HepG2 (cell line): ENCODE results near the gene PRR36. TPM values are rescaled to one million over a fixed set of nuclear protein-coding genes. Genes with fewer than 3 reads are reported as not detected.

ENCODE experiments used
- ETV6 ChIP-seq: sonication (generic); formaldehyde crosslinking; conservative IDR thresholded peaks from 2 replicates; pipeline ENCODE4 v1.4.0; 2020; ENCODE audit warnings: missing genetic modification reagents
- HNF4A ChIP-seq: sonication (generic); formaldehyde crosslinking; IDR thresholded peaks from 2 replicates; pipeline ENCODE4 v1.4.0; 2020; ENCODE audit warnings: missing genetic modification reagents
- KLF11 ChIP-seq: IDR thresholded peaks from 2 replicates; pipeline ENCODE4 v1.6.1; 2016; ENCODE audit warnings: missing compliant biosample characterization
- NFYC ChIP-seq: IDR thresholded peaks from 2 replicates; pipeline ENCODE4 v1.6.1; 2016; ENCODE audit warnings: missing genetic modification reagents, missing compliant biosample characterization
- PCBP2 ChIP-seq: fragments of 200-400 bp; formaldehyde crosslinking; optimal IDR thresholded peaks from 2 replicates; pipeline ENCODE3; 2018; ENCODE audit warnings: low read length, low read depth; ENCODE audit not compliant: poor library complexity, severe bottlenecking
- PLRG1 ChIP-seq: fragments of 450-650 bp; conservative IDR thresholded peaks from 2 replicates; pipeline ENCODE4 v1.6.1; 2016
- SMARCE1 ChIP-seq: fragments of 450-650 bp; IDR thresholded peaks from 2 replicates; pipeline ENCODE4 v1.6.1; 2017; ENCODE audit warnings: borderline replicate concordance
- STAG1 ChIP-seq: sonication (generic); formaldehyde crosslinking; IDR thresholded peaks from 2 replicates; pipeline ENCODE4 v1.4.0; 2020; ENCODE audit warnings: missing genetic modification reagents
- ZBTB7A ChIP-seq: sonication (generic); formaldehyde crosslinking; IDR thresholded peaks from 2 replicates; pipeline ENCODE4 v1.8.0; 2022; ENCODE audit warnings: mild to moderate bottlenecking, missing genetic modification reagents
- ZC3H4 ChIP-seq: sonication (generic); formaldehyde crosslinking; IDR thresholded peaks from 2 replicates; pipeline ENCODE4 v1.4.0; 2020; ENCODE audit warnings: missing genetic modification reagents, borderline replicate concordance
- ZHX2 ChIP-seq, 2 experiments: sonication (generic) in 1 of 2; formaldehyde crosslinking in 1 of 2; IDR thresholded peaks; 2 replicates each; pipeline versions ENCODE4 v1.6.1 to v1.9.0; 2014 to 2022; ENCODE audit warnings: antibody characterized with exemption in 1 of 2, borderline replicate concordance in 1 of 2, inconsistent platforms in 1 of 2, low read depth in 1 of 2, missing genetic modification reagents in 1 of 2
- ZNF136 ChIP-seq: sonication (generic); formaldehyde crosslinking; IDR thresholded peaks from 2 replicates; pipeline ENCODE4 v1.8.1; 2022; ENCODE audit warnings: low read depth, mild to moderate bottlenecking, moderate library complexity, missing genetic modification reagents
- ZNF230 ChIP-seq: sonication (generic); formaldehyde crosslinking; IDR thresholded peaks from 2 replicates; pipeline ENCODE4 v1.4.0; 2020; ENCODE audit warnings: mild to moderate bottlenecking, missing genetic modification reagents
- ZNF350 ChIP-seq: sonication (generic); formaldehyde crosslinking; IDR thresholded peaks from 2 replicates; pipeline ENCODE4 v1.4.0; 2020; ENCODE audit warnings: mild to moderate bottlenecking, low read depth, missing genetic modification reagents, borderline replicate concordance
- ZNF615 ChIP-seq: sonication (generic); formaldehyde crosslinking; IDR thresholded peaks from 2 replicates; pipeline ENCODE4 v1.5.0; 2020; ENCODE audit warnings: mild to moderate bottlenecking, missing genetic modification reagents, borderline replicate concordance
- ZNF749 ChIP-seq: sonication (generic); formaldehyde crosslinking; IDR thresholded peaks from 2 replicates; pipeline ENCODE4 v1.8.0; 2022; ENCODE audit warnings: mild to moderate bottlenecking, missing genetic modification reagents, moderate library complexity, borderline replicate concordance
- polyA plus RNA-seq, 8 experiments: library from polyadenylated mRNA; depleted of rRNA in 3 of 8; stranded (reverse) in 7 of 8; unstranded in 1 of 8; fragments of >200 nt; fragmentation: Illumina TruSeq in 4 of 8; extraction: Trizol in 4 of 8; gene quantifications; 2 replicates each; pipeline versions ENCODE4 v1.2.1 to v1.2.3, GENCODE V29; 2011 to 2016; ENCODE audit warnings: low read depth in 4 of 8, missing spikeins in 1 of 8, mixed read lengths in 1 of 8; ENCODE audit not compliant: insufficient read depth in 1 of 8
- total RNA-seq, 5 experiments: library from RNA; depleted of rRNA; stranded (reverse); fragments of >200 nt; fragmentation: Illumina TruSeq; extraction: Trizol; gene quantifications; 2 replicates each; pipeline ENCODE4 v1.2.3, GENCODE V29; 2016; ENCODE audit warnings: low read depth in 1 of 5
- TF ChIP-seq, protein P1 (sequence below): sonication (generic); formaldehyde crosslinking; IDR thresholded peaks from 2 replicates; pipeline ENCODE4 v1.4.0; 2020; ENCODE audit warnings: missing genetic modification reagents
- TF ChIP-seq, protein P2 (sequence below): sonication (generic); formaldehyde crosslinking; IDR thresholded peaks from 2 replicates; pipeline ENCODE4 v1.4.0; 2020; ENCODE audit warnings: missing genetic modification reagents

The PRR36 gene
- total and polyA plus RNA-seq, 2 of the 13 experiments (the other 11 are each of a cell fraction or from before 2014, with no cell fraction given) = 0.07 to 0.17 TPM

GRCh38 chr19:7888145-7888825, 14.1 kb upstream of the PRR36 start, which contains the start of gene LRRC8E (continued):
- TF ChIP-seq, protein P1, sequence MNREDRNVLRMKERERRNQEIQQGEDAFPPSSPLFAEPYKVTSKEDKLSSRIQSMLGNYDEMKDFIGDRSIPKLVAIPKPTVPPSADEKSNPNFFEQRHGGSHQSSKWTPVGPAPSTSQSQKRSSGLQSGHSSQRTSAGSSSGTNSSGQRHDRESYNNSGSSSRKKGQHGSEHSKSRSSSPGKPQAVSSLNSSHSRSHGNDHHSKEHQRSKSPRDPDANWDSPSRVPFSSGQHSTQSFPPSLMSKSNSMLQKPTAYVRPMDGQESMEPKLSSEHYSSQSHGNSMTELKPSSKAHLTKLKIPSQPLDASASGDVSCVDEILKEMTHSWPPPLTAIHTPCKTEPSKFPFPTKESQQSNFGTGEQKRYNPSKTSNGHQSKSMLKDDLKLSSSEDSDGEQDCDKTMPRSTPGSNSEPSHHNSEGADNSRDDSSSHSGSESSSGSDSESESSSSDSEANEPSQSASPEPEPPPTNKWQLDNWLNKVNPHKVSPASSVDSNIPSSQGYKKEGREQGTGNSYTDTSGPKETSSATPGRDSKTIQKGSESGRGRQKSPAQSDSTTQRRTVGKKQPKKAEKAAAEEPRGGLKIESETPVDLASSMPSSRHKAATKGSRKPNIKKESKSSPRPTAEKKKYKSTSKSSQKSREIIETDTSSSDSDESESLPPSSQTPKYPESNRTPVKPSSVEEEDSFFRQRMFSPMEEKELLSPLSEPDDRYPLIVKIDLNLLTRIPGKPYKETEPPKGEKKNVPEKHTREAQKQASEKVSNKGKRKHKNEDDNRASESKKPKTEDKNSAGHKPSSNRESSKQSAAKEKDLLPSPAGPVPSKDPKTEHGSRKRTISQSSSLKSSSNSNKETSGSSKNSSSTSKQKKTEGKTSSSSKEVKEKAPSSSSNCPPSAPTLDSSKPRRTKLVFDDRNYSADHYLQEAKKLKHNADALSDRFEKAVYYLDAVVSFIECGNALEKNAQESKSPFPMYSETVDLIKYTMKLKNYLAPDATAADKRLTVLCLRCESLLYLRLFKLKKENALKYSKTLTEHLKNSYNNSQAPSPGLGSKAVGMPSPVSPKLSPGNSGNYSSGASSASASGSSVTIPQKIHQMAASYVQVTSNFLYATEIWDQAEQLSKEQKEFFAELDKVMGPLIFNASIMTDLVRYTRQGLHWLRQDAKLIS (CRISPR knock-in tag) = no peak
- no peak for TF ChIP-seq NFYC (CRISPR knock-in tag)
- 0 out of 2 replicates have a peak, but pooled peaks have one; percentile 26 for TF ChIP-seq ETV6 (CRISPR knock-in tag)
- no peak for TF ChIP-seq ZNF350 (CRISPR knock-in tag)
- TF ChIP-seq STAG1 (CRISPR knock-in tag) = no peak
- TF ChIP-seq, protein P2, sequence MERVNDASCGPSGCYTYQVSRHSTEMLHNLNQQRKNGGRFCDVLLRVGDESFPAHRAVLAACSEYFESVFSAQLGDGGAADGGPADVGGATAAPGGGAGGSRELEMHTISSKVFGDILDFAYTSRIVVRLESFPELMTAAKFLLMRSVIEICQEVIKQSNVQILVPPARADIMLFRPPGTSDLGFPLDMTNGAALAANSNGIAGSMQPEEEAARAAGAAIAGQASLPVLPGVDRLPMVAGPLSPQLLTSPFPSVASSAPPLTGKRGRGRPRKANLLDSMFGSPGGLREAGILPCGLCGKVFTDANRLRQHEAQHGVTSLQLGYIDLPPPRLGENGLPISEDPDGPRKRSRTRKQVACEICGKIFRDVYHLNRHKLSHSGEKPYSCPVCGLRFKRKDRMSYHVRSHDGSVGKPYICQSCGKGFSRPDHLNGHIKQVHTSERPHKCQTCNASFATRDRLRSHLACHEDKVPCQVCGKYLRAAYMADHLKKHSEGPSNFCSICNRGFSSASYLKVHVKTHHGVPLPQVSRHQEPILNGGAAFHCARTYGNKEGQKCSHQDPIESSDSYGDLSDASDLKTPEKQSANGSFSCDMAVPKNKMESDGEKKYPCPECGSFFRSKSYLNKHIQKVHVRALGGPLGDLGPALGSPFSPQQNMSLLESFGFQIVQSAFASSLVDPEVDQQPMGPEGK (CRISPR knock-in tag) = no peak; the same call in 1 of the 2 replicates
- TF ChIP-seq ZC3H4 = no peak
- TF ChIP-seq ZBTB7A = no peak
- no peak for TF ChIP-seq SMARCE1
- no peak for TF ChIP-seq PCBP2
- no peak for TF ChIP-seq ZHX2 (IDR thresholded peaks at IDR 0.05; ENCODE audit: low read depth)
- TF ChIP-seq ZHX2 (CRISPR knock-in tag; IDR thresholded peaks at IDR 0.05; ENCODE audit: borderline replicate concordance) = peak; percentile 40; the same call in 1 of the 2 replicates
- TF ChIP-seq ZNF749 (CRISPR knock-in tag) = 0 out of 2 replicates have a peak, but pooled peaks have one; percentile 15
- no peak for TF ChIP-seq ZNF136 (CRISPR knock-in tag)
- TF ChIP-seq PLRG1 = no peak
- TF ChIP-seq KLF11 (CRISPR knock-in tag) = no peak
- 0 out of 2 replicates have a peak, but pooled peaks have one; percentile 66 for TF ChIP-seq ZNF230 (CRISPR knock-in tag)
- TF ChIP-seq ZNF615 (CRISPR knock-in tag) = no peak
- TF ChIP-seq HNF4A (CRISPR knock-in tag) = no peak
